H1 (cell line): ENCODE results near the gene RERE. TPM values are rescaled to one million over a fixed set of nuclear protein-coding genes. Genes with fewer than 3 reads are reported as not detected.

Experiments
- CTCF ChIA-PET: fragments of 300-600 bp; sonication (Branson Sonifier 250); formaldehyde crosslinking; loops from one replicate; lab custom pipeline; 2021; ENCODE audit not compliant: partially characterized antibody; lab: Charles Lee
- POLR2A ChIA-PET: fragments of 300-600 bp; sonication (Branson Sonifier 250); formaldehyde crosslinking; loops from one replicate; lab custom pipeline; 2021; ENCODE audit warnings: inconsistent platforms; ENCODE audit not compliant: partially characterized antibody; lab: Charles Lee
- DNase-seq, 2 experiments: peaks; one replicate each; pipeline versions ENCODE4 v3.0.0 to v3.0.0-alpha.2; 2010 to 2022; ENCODE audit warnings: low spot score in 2 of 2, low read depth in 1 of 2, mixed read lengths in 1 of 2
- FAIRE-seq: peaks from 2 replicates; lab custom pipeline; 2011; peaks lifted over from hg19 to GRCh38; lab: Jason Lieb, UNC
- H2AFZ ChIP-seq: 2 replicates; pipeline ENCODE4 v1.8.1; 2012; ENCODE audit warnings: low read length, inconsistent platforms
- H2AK5ac ChIP-seq: 2 replicates; pipeline ENCODE4 v1.6.1; 2013; ENCODE audit warnings: low read depth, low read length
- H2BK120ac ChIP-seq: replicated peaks from 2 replicates; pipeline ENCODE3; 2013; ENCODE audit warnings: low read depth, low read length, inconsistent platforms
- H2BK12ac ChIP-seq: 2 replicates; pipeline ENCODE4 v1.6.1; 2013; ENCODE audit warnings: low read depth, low read length
- H2BK15ac ChIP-seq: 2 replicates; pipeline ENCODE4 v1.6.1; 2013; ENCODE audit warnings: low read length
- H2BK20ac ChIP-seq: 2 replicates; pipeline ENCODE4 v1.6.1; 2013; ENCODE audit warnings: low read length
- H2BK5ac ChIP-seq: 2 replicates; pipeline ENCODE4 v1.6.1; 2013; ENCODE audit warnings: low read depth, low read length
- H3K14ac ChIP-seq: 2 replicates; pipeline ENCODE4 v1.6.1; 2013; ENCODE audit warnings: inconsistent platforms; ENCODE audit not compliant: insufficient read length
- H3K18ac ChIP-seq: 2 replicates; pipeline ENCODE4 v1.6.1; 2013; ENCODE audit warnings: low read length; ENCODE audit errors: extremely low read depth
- H3K23ac ChIP-seq: 2 replicates; pipeline ENCODE4 v1.6.1; 2013; ENCODE audit warnings: inconsistent platforms; ENCODE audit not compliant: insufficient read length
- H3K23me2 ChIP-seq: 2 replicates; pipeline ENCODE4 v1.6.1; 2013; ENCODE audit warnings: low read depth, low read length
- H3K27ac ChIP-seq: 2 replicates; pipeline ENCODE4 v1.6.1; 2011; ENCODE audit warnings: low read depth, low read length, inconsistent platforms
- H3K27me3 ChIP-seq, 4 experiments: replicated peaks in 1 of 4; 1 replicate in 1 of 4; 2 replicates in 3 of 4; pipeline versions ENCODE4 v1.6.1 to v1.8.1; 2011 to 2013; ENCODE audit warnings: low read length in 3 of 4, mild to moderate bottlenecking in 3 of 4, inconsistent platforms in 2 of 4, mixed read lengths in 2 of 4, moderate library complexity in 1 of 4; ENCODE audit not compliant: control insufficient read depth in 3 of 4, insufficient read depth in 3 of 4; ENCODE audit errors: extremely low read depth in 1 of 4
- H3K36me3 ChIP-seq, 4 experiments: 2 replicates each; pipeline versions ENCODE4 v1.6.1 to v1.8.1; 2011 to 2013; ENCODE audit warnings: mild to moderate bottlenecking in 4 of 4, low read length in 3 of 4, moderate library complexity in 2 of 4, control low read depth in 1 of 4, inconsistent platforms in 1 of 4; ENCODE audit not compliant: insufficient read depth in 4 of 4, control insufficient read depth in 2 of 4
- H3K4ac ChIP-seq: replicated peaks from 2 replicates; pipeline ENCODE3; 2013; ENCODE audit warnings: low read length, low read depth, mixed read lengths, inconsistent platforms; ENCODE audit not compliant: insufficient read length
- H3K4me1 ChIP-seq, 4 experiments: replicated peaks in 1 of 4; 1 replicate in 1 of 4; 2 replicates in 3 of 4; pipeline versions ENCODE4 v1.6.1 to v1.8.1; 2011 to 2013; ENCODE audit warnings: low read length in 3 of 4, inconsistent platforms in 2 of 4, mixed read lengths in 1 of 4; ENCODE audit not compliant: insufficient read depth in 4 of 4, control insufficient read depth in 3 of 4
- H3K4me2 ChIP-seq, 2 experiments: 2 replicates each; pipeline versions ENCODE4 v1.6.1 to v1.8.1; 2011 to 2013; ENCODE audit warnings: low read depth in 2 of 2, low read length in 2 of 2, control low read depth in 1 of 2, inconsistent platforms in 1 of 2, mild to moderate bottlenecking in 1 of 2; ENCODE audit not compliant: insufficient read depth in 1 of 2
- H3K4me3 ChIP-seq, 4 experiments: fragments of 200-600, 300-600 bp in 1 of 4; sonication (generic), shearing (Covaris generic), sonication (Bioruptor Twin) in 1 of 4; 2 replicates each; pipeline versions ENCODE4 v1.5.1 to v1.8.1; 2011 to 2016; ENCODE audit warnings: low read length in 4 of 4, low read depth in 3 of 4, control low read depth in 2 of 4, inconsistent platforms in 2 of 4, mild to moderate bottlenecking in 2 of 4, mixed read lengths in 1 of 4, moderate library complexity in 1 of 4; ENCODE audit not compliant: insufficient read depth in 2 of 4; ENCODE audit errors: extremely low read depth in 1 of 4
- H3K56ac ChIP-seq: replicated peaks from 2 replicates; pipeline ENCODE3; 2013; ENCODE audit warnings: low read depth, mild to moderate bottlenecking, mixed read lengths, low read length, inconsistent platforms; ENCODE audit not compliant: insufficient read length
- H3K79me1 ChIP-seq: 2 replicates; pipeline ENCODE4 v1.6.1; 2013; ENCODE audit warnings: low read depth, low read length, control low read depth
- H3K79me2 ChIP-seq, 2 experiments: 2 replicates each; pipeline versions ENCODE4 v1.6.1 to v1.8.1; 2012 to 2013; ENCODE audit warnings: low read length in 2 of 2, mild to moderate bottlenecking in 2 of 2, inconsistent platforms in 1 of 2; ENCODE audit not compliant: insufficient read depth in 2 of 2, control insufficient read depth in 1 of 2
- H3K9ac ChIP-seq, 4 experiments: replicated peaks in 1 of 4; 1 replicate in 1 of 4; 2 replicates in 3 of 4; pipeline versions ENCODE4 v1.6.1 to v1.8.1; 2011 to 2013; ENCODE audit warnings: low read depth in 3 of 4, low read length in 3 of 4, control low read depth in 2 of 4, mild to moderate bottlenecking in 2 of 4, moderate library complexity in 2 of 4, inconsistent platforms in 1 of 4; ENCODE audit errors: extremely low read depth in 1 of 4
- H3K9me3 ChIP-seq, 2 experiments: 2 replicates each; pipeline versions ENCODE4 v1.6.1 to v1.8.1; 2012 to 2013; ENCODE audit warnings: mild to moderate bottlenecking in 2 of 2, moderate library complexity in 2 of 2, control low read depth in 1 of 2, inconsistent platforms in 1 of 2, low read depth in 1 of 2, low read length in 1 of 2, mixed read lengths in 1 of 2; ENCODE audit not compliant: insufficient read depth in 2 of 2
- H4K20me1 ChIP-seq, 2 experiments: replicated peaks in 1 of 2; 2 replicates each; pipeline versions ENCODE3 to v1.8.1; 2011 to 2013; ENCODE audit warnings: inconsistent platforms in 2 of 2, low read length in 2 of 2, mild to moderate bottlenecking in 1 of 2; ENCODE audit not compliant: insufficient read depth in 2 of 2, control insufficient read depth in 1 of 2
- H4K5ac ChIP-seq: 2 replicates; pipeline ENCODE4 v1.6.1; 2013; ENCODE audit warnings: low read length, low read depth, mixed read lengths, inconsistent platforms; ENCODE audit not compliant: insufficient read length
- H4K8ac ChIP-seq: 2 replicates; pipeline ENCODE4 v1.8.0; 2013; ENCODE audit warnings: mild to moderate bottlenecking, moderate library complexity, low read length, inconsistent platforms; ENCODE audit not compliant: insufficient read depth; ENCODE audit errors: extremely low read depth
- H4K91ac ChIP-seq: replicated peaks from 2 replicates; pipeline ENCODE3; 2013; ENCODE audit warnings: low read length, mixed read lengths, inconsistent platforms; ENCODE audit not compliant: insufficient read length
- BACH1 ChIP-seq: IDR thresholded peaks from 2 replicates; pipeline ENCODE4 v1.6.1; 2012; ENCODE audit warnings: low read length, improper control_type of control experiment
- CHD1 ChIP-seq: IDR thresholded peaks from 2 replicates; pipeline ENCODE4 v1.6.1; 2012; ENCODE audit warnings: low read depth, low read length, improper control_type of control experiment
- CTBP2 ChIP-seq: IDR thresholded peaks from 2 replicates; pipeline ENCODE4 v1.7.0; 2011; ENCODE audit warnings: borderline replicate concordance, mild to moderate bottlenecking, moderate library complexity, mixed read lengths, low read length; ENCODE audit not compliant: insufficient read depth, insufficient read length
- EP300 ChIP-seq, 2 experiments: IDR thresholded peaks; 1 replicate in 1 of 2; 2 replicates in 1 of 2; pipeline ENCODE4 v1.6.1; 2011 to 2012; ENCODE audit warnings: low read depth in 2 of 2, low read length in 2 of 2, mild to moderate bottlenecking in 2 of 2, borderline replicate concordance in 1 of 2, inconsistent platforms in 1 of 2, moderate library complexity in 1 of 2
- EZH2 ChIP-seq: fragments of 200-600 bp; sonication (generic); IDR thresholded peaks from 2 replicates; pipeline ENCODE4 v1.7.1; 2012; ENCODE audit warnings: low read depth, mild to moderate bottlenecking, moderate library complexity, low read length, inconsistent platforms; ENCODE audit not compliant: severe bottlenecking
- KDM5A ChIP-seq: fragments of 200-600 bp; IDR thresholded peaks from 2 replicates; pipeline ENCODE4 v1.7.1; 2012; ENCODE audit warnings: mild to moderate bottlenecking, low read length, inconsistent platforms, mixed read lengths
- RXRA ChIP-seq: IDR thresholded peaks from 2 replicates; pipeline ENCODE4 v1.6.1; 2011; ENCODE audit warnings: low read depth, mild to moderate bottlenecking, low read length, moderate library complexity; ENCODE audit not compliant: insufficient read depth
- SIX5 ChIP-seq: IDR thresholded peaks from 2 replicates; pipeline ENCODE4 v1.6.1; 2011; ENCODE audit warnings: mild to moderate bottlenecking, low read depth, low read length
- SP1 ChIP-seq: IDR thresholded peaks from 2 replicates; pipeline ENCODE4 v1.6.1; 2011; ENCODE audit warnings: low read depth, low read length
- SP4 ChIP-seq: IDR thresholded peaks from 2 replicates; pipeline ENCODE4 v1.6.1; 2012; ENCODE audit warnings: low read length, inconsistent platforms
- TAF1 ChIP-seq: IDR thresholded peaks from 2 replicates; pipeline ENCODE4 v1.6.1; 2011; ENCODE audit warnings: mild to moderate bottlenecking, low read depth, low read length
- polyA plus RNA-seq, 7 experiments: library from polyadenylated mRNA; depleted of rRNA in 3 of 7; stranded (reverse) in 5 of 7; unstranded in 2 of 7; fragments of >200 nt in 5 of 7; fragments of 200-250 nt in 2 of 7; gene quantifications; 1 replicate in 5 of 7; 2 replicates in 1 of 7; 4 replicates in 1 of 7; pipeline versions ENCODE4 v1.2.1 to v1.2.3, GENCODE V29; 2011 to 2013; ENCODE audit warnings: missing spikeins in 2 of 7, mixed read lengths in 2 of 7
- total RNA-seq: library from RNA; stranded (reverse); fragmentation: NEBNext Ultra II Directional; extraction: Animal tissue kit (Norgen Biotek cat#: 25700); gene quantifications from 2 replicates; pipeline ENCODE4 v1.2.1, GENCODE V29; 2021

RERE gene
- total and polyA plus RNA-seq, 2 of the 8 experiments (the other 6 are each of a cell fraction or from before 2014, with no cell fraction given) = 15.3 to 142 TPM

DNA sequence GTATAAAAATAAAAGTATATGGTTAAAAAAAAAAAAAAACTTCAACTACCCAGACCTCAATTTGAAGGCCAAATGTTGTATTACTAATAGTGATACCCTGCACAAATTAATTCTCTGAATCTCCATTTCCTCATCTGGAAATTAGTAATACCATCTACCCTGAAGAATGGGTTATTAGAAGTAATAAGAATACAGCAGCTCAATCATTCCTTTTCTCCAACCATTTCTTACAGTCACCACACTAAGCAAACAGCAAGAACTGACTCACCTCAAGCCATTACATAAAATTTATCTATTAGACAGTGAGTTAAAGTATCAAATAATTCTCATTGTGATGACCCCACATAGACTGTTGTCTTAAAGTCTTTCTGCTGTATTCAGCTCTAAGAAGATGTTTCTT, 39.6 kb downstream of the RERE start:
- no peak overlapping the region for H3K4ac ChIP-seq
- no peak overlapping the region for H2BK120ac ChIP-seq
- H3K9ac ChIP-seq = no peak overlapping the region
- H4K20me1 ChIP-seq = peaks cover 0 to 3% of the 10 kb centered on the region in 2 experiments
- no peak overlapping the region for H2AK5ac ChIP-seq
- no peaks in the 10 kb centered on the region for H3K27me3 ChIP-seq
- no peak overlapping the region for H4K5ac ChIP-seq
- no peak overlapping the region for H4K91ac ChIP-seq
- H3K79me1 ChIP-seq = peaks cover 6% of the 10 kb centered on the region
- H2BK5ac ChIP-seq = no peak overlapping the region
- peaks cover 3 to 61% of the 10 kb centered on the region in 2 experiments; a peak in 3 of 4 replicates for H3K79me2 ChIP-seq
- H3K18ac ChIP-seq = no peak overlapping the region
- FAIRE-seq = no peak
- TF ChIP-seq EZH2 (no peak), TAF1 (no peak), KDM5A (no peak), EP300 (IDR thresholded peaks at IDR 0.05; ENCODE audit: borderline replicate concordance in 1 of 2, low read depth in 2 of 2, low read length in 2 of 2) (no peak), RXRA (no peak), SP4 (no peak), SIX5 (no peak), CHD1 (no peak), CTBP2 (no peak), SP1 (no peak), BACH1 (no peak)
- TF ChIP-seq, all 59 proteins: peak for 0
- Histone ChIP-seq H3K4me3 (no peak overlapping the region), H3K23ac (no peak overlapping the region), H3K56ac (no peak overlapping the region), H4K8ac (no peak overlapping the region), H2BK20ac (no peak overlapping the region), H3K9me3 (no peaks in the 10 kb centered on the region), H3K23me2 (no peaks in the 10 kb centered on the region), H2BK12ac (no peak overlapping the region), H3K4me2 (no peak overlapping the region), H3K27ac (no peak overlapping the region), H3K14ac (no peak overlapping the region), H3K36me3 (no peaks in the 10 kb centered on the region), H2AFZ (no peak overlapping the region), H2BK15ac (no peak overlapping the region), H3K4me1 (peaks cover 0 to 7% (median 0%) of the 10 kb centered on the region in 4 experiments; a peak in 1 of 7 replicates)
- ChIA-PET CTCF (interaction anchor here (0.7 kb wide), 1 partner anchor 404 kb away, joined by 3 read pairs; no protein-coding TSS in a partner anchor), POLR2A (interaction anchor here (1.5 kb wide), 1 partner anchor 71 kb away, joined by 4 read pairs; no protein-coding TSS in a partner anchor)
- DNase-seq = no peak
